Colon (tissue), 2 donors: Measurements from ENCODE around the gene PERCC1.
"Not testable (repeated sequence)": the region's sequence is repeated elsewhere in the genome, so short reads cannot be mapped to it uniquely, and the experiment has no call there.

Experiments used
- FAIRE-seq: peaks from 2 replicates; lab custom pipeline; 2012; peaks lifted over from hg19 to GRCh38; lab: Jason Lieb, UNC
- donor health status: control.
- donor health status: control.

Gene PERCC1

GRCh38 chr16:1434644-1435592, 4.0 kb downstream of the PERCC1 start:
- no peak for FAIRE-seq

- no peak for FAIRE-seq
Measured at GRCh38 chr16:1435921-1436697, 5.2 kb downstream of the PERCC1 start.

GRCh38 chr16:1436731-1437355, 6.0 kb downstream of the PERCC1 start:
- no peak for FAIRE-seq

- FAIRE-seq = no peak
Measured at GRCh38 chr16:1437606-1438005, 6.7 kb downstream of the PERCC1 start.

- no peak for FAIRE-seq
Measured at GRCh38 chr16:1438229-1439057, 7.6 kb downstream of the PERCC1 start.

- FAIRE-seq = no peak
Measured at GRCh38 chr16:1439058-1439698, 8.3 kb downstream of the PERCC1 start.

- not testable (repeated sequence) for FAIRE-seq
Measured at GRCh38 chr16:1439699-1440074, 8.8 kb downstream of the PERCC1 start.

- no peak for FAIRE-seq
Measured at GRCh38 chr16:1441391-1441829, 10.5 kb downstream of the PERCC1 start.

- no peak for FAIRE-seq
Measured at GRCh38 chr16:1442697-1443096, 11.8 kb downstream of the PERCC1 start.

GRCh38 chr16:1443403-1443973, 12.6 kb downstream of the PERCC1 start:
- no peak for FAIRE-seq

- no peak for FAIRE-seq
Measured at GRCh38 chr16:1443980-1444729, 13.3 kb downstream of the PERCC1 start, which contains the start of gene CCDC154. Gene CCDC154 (minus strand): TSS chr16:1444556. CDS start chr16:1444322, 234 bp downstream.

- FAIRE-seq = no peak
Measured at GRCh38 chr16:1444730-1445517, 14.0 kb downstream of the PERCC1 start.

- FAIRE-seq = no peak
Measured at GRCh38 chr16:1445518-1446203, 14.8 kb downstream of the PERCC1 start.

GRCh38 chr16:1446296-1447080, 15.6 kb downstream of the PERCC1 start:
- FAIRE-seq = no peak

GRCh38 chr16:1447965-1448364, 17.1 kb downstream of the PERCC1 start:
- FAIRE-seq = no peak

GRCh38 chr16:1448536-1449116, 17.7 kb downstream of the PERCC1 start:
- FAIRE-seq = no peak

GRCh38 chr16:1449201-1449788, 18.4 kb downstream of the PERCC1 start:
- FAIRE-seq = no peak
